Panc1 (cell line): ENCODE data around the gene PITX2. TPM values are rescaled to one million over a fixed set of nuclear protein-coding genes. Genes with fewer than 3 reads are reported as not detected.

Experiments
- ATAC-seq: fragments of 200-7000 bp; cut with Tn5 transposase; 2 replicates; pipeline ENCODE4 v1.9.1; 2020; ENCODE audit warnings: mild to moderate bottlenecking, moderate library complexity
- BruUV-seq: library from RNA; stranded (reverse); fragments of 400-500 nt; replicated peaks from 2 replicates; lab custom pipeline; 2021; lab: Mats Ljungman, UMichigan
- CTCF ChIA-PET: fragments of 300-600 bp; sonication (Branson Sonifier 250); formaldehyde crosslinking; loops from one replicate; lab custom pipeline; 2022; ENCODE audit warnings: antibody characterized with exemption; lab: Charles Lee
- POLR2A ChIA-PET: fragments of 300-600 bp; sonication (Branson Sonifier 250); formaldehyde crosslinking; loops from one replicate; lab custom pipeline; 2022; ENCODE audit warnings: antibody characterized with exemption; lab: Charles Lee
- DNase-seq: peaks from one replicate; pipeline ENCODE4 v3.0.0-alpha.2; 2010; ENCODE audit warnings: low read depth, low spot score
- H3K27ac ChIP-seq: 2 replicates; pipeline ENCODE4 v1.5.1; 2011; ENCODE audit warnings: mild to moderate bottlenecking, low read length, inconsistent platforms
- H3K27me3 ChIP-seq: fragments of 200-500 bp; sonication (Bioruptor generic); 2 replicates; pipeline ENCODE4 v1.6.0; 2014; ENCODE audit warnings: low read length, inconsistent platforms; ENCODE audit not compliant: control insufficient read depth, insufficient read depth
- H3K36me3 ChIP-seq: fragments of 200-500 bp; sonication (Bioruptor generic); 2 replicates; pipeline ENCODE4 v1.5.1; 2014; ENCODE audit warnings: inconsistent platforms, mild to moderate bottlenecking, low read length, moderate library complexity; ENCODE audit not compliant: control insufficient read depth, insufficient read depth
- H3K4me1 ChIP-seq: 2 replicates; pipeline ENCODE4 v1.5.1; 2011; ENCODE audit warnings: inconsistent platforms, mild to moderate bottlenecking, low read length, moderate library complexity; ENCODE audit not compliant: control insufficient read depth, insufficient read depth
- H3K4me3 ChIP-seq, 2 experiments: 2 replicates each; pipeline ENCODE4 v1.5.1; 2011 to 2012; ENCODE audit warnings: low read depth in 2 of 2, low read length in 2 of 2, mild to moderate bottlenecking in 2 of 2, inconsistent platforms in 1 of 2, moderate library complexity in 1 of 2
- H3K9me3 ChIP-seq: fragments of 200-500 bp; sonication (Bioruptor generic); 2 replicates; pipeline ENCODE4 v1.5.1; 2014; ENCODE audit warnings: low read depth, mild to moderate bottlenecking, inconsistent platforms, low read length, moderate library complexity; ENCODE audit not compliant: control insufficient read depth, insufficient read depth
- CTCF ChIP-seq: fragments of 450-650 bp; IDR thresholded peaks from 2 replicates; pipeline ENCODE4 v1.5.1; 2017; ENCODE audit warnings: mild to moderate bottlenecking
- POLR2AphosphoS5 ChIP-seq: IDR thresholded peaks from 2 replicates; pipeline ENCODE4 v1.6.1; 2012; ENCODE audit warnings: mild to moderate bottlenecking, low read depth, low read length, moderate library complexity
- REST ChIP-seq, 2 experiments: IDR thresholded peaks; 2 replicates each; pipeline ENCODE4 v1.6.1; 2011 to 2012; ENCODE audit warnings: low read depth in 2 of 2, control low read depth in 1 of 2, low read length in 1 of 2, mild to moderate bottlenecking in 1 of 2, moderate library complexity in 1 of 2; ENCODE audit not compliant: insufficient read depth in 1 of 2
- SIN3A ChIP-seq: IDR thresholded peaks from 2 replicates; pipeline ENCODE4 v1.6.1; 2012; ENCODE audit warnings: low read depth, mild to moderate bottlenecking, low read length, moderate library complexity, borderline replicate concordance; ENCODE audit not compliant: insufficient read depth
- TCF7L2 ChIP-seq: IDR thresholded peaks from 2 replicates; pipeline ENCODE4 v1.6.1; 2011; ENCODE audit warnings: mild to moderate bottlenecking, low read depth, low read length, inconsistent platforms
- in situ Hi-C: cut with HindIII; loops from 2 replicates; pipeline ENCODE4 v1.10.0; 2016; ENCODE audit warnings: low sequenced_read_pairs, low pct_unique_long_range_greater_than_20kb
- intact Hi-C: fragments of 100-400 bp; cut with micrococcal nuclease; formaldehyde crosslinking; loops from one replicate; pipeline ENCODE4 v1.10.0; 2022; ENCODE audit not compliant: unreplicated experiment
- total RNA-seq: library from RNA; stranded (reverse); gene quantifications from one replicate; pipeline ENCODE4 v1.2.1, GENCODE V29; 2021; ENCODE audit not compliant: unreplicated experiment

The PITX2 gene
- total RNA-seq, 1 experiment from 2014 or later = 0.44 TPM

GRCh38 chr4:110629780-110630687, 7.2 kb upstream of the PITX2 start:
- BruUV-seq = no TSS peak
- TF ChIP-seq TCF7L2 (no peak), POLR2AphosphoS5 (no peak), CTCF (no peak), REST (IDR thresholded peaks at IDR 0.05; ENCODE audit: insufficient read depth in 1 of 2, low read depth in 2 of 2, low read length in 1 of 2) (no peak), SIN3A (no peak)
- intact Hi-C loops = loop anchor here (2.0 to 5.0 kb wide), 4 partner anchors 327 to 1001 kb away; no protein-coding TSS in a partner anchor
- ChIA-PET POLR2A (no interaction called here), CTCF (no interaction called here)
- Histone ChIP-seq H3K36me3 (no peaks in the 10 kb centered on the region), H3K27me3 (no peaks in the 10 kb centered on the region), H3K27ac (no peak overlapping the region), H3K4me1 (no peaks in the 10 kb centered on the region), H3K9me3 (no peaks in the 10 kb centered on the region), H3K4me3 (no peak overlapping the region)
- ATAC-seq = no peak
- in situ Hi-C loops = no loop called here
- no peak for DNase-seq

- no peak for ATAC-seq
- intact Hi-C loops = no loop called here
- no peaks in the 10 kb centered on the region for H3K4me1 ChIP-seq
- BruUV-seq = no TSS peak
- H3K36me3 ChIP-seq = no peaks in the 10 kb centered on the region
- TF ChIP-seq TCF7L2 = no peak
- no peak for TF ChIP-seq CTCF
- no peak for TF ChIP-seq SIN3A
- no peak for TF ChIP-seq REST (IDR thresholded peaks at IDR 0.05; ENCODE audit: insufficient read depth in 1 of 2, low read depth in 2 of 2, low read length in 1 of 2)
- TF ChIP-seq POLR2AphosphoS5 = no peak
- in situ Hi-C loops = no loop called here
- H3K9me3 ChIP-seq = no peaks in the 10 kb centered on the region
- H3K27me3 ChIP-seq = no peaks in the 10 kb centered on the region
- POLR2A ChIA-PET = no interaction called here
- H3K4me3 ChIP-seq = no peak overlapping the region
- no peak overlapping the region for H3K27ac ChIP-seq
- DNase-seq = no peak
- CTCF ChIA-PET = no interaction called here
Observed at GRCh38 chr4:110629214-110629754, 6.4 kb upstream of the PITX2 start.
